Measurements from ENCODE around the gene EFCAB6.

The EFCAB6 gene

GRCh38 chr22:43510281-43511070 is 301.6 kb downstream of the EFCAB6 start:
- DNase-seq (ENCODE audit: extremely low read depth in 1 of 2, low read depth in 1 of 2), result no peak

DNA sequence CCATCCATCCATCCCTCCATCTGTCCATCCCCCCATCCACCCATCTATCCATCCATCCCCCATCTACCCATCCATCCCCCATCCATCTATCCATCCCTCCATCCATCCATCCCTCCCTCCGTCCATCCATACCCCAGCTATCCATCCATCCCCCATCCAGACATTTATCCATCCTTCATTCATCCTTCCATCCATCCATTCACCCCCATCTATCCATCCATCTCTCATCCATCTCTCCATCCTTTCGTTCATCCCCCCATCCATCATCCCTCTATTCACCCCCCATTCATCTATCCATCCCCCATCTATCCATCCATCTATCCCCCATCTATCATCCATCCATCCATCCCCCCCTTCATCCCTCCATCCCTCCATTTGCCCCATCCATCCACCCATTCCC is 302.8 kb downstream of the EFCAB6 start:
- DNase-seq (ENCODE audit: extremely low read depth in 1 of 2, low read depth in 1 of 2), result no peak

DNA sequence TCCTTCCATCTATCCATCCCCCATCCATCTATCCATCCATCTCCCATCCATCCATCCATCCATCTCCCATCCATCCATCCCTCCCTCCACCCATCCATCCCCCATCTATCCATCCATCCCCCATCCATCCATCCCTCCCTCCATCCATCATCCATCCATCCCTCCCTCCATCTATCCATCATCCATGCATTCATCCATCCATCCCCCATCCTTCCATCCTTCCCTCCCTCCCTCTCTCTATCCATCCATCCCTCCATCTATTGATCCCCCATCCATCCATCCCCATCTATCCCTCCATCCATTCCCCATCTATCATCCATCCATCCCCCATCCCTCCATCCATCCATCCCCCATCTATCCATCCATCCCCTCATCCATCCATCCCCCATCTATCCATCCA is 303.6 kb downstream of the EFCAB6 start:
- no peak for DNase-seq (ENCODE audit: extremely low read depth in 1 of 2, low read depth in 1 of 2)

DNA sequence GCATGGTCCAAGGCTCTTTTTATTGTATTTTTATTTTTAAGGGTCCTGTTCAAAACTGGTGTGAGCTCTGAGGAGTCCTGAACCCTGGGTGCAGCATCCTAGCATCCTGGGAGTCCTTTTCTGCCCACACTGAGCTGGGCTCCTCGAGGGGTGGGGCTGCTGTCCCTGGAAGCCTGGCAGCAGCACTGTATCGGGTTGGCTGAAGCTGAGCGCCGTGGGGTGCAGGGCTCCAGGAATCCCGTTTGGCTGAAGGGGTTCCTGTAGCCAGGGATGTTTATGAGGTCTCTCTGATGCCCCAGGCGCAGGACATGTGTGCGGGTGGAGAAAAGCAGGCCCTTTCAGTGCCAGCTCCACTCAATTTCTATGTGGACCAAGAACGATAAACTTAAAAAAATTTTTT is 304.9 kb downstream of the EFCAB6 start:
- no peak for DNase-seq (ENCODE audit: extremely low read depth in 1 of 2, low read depth in 1 of 2)

DNA sequence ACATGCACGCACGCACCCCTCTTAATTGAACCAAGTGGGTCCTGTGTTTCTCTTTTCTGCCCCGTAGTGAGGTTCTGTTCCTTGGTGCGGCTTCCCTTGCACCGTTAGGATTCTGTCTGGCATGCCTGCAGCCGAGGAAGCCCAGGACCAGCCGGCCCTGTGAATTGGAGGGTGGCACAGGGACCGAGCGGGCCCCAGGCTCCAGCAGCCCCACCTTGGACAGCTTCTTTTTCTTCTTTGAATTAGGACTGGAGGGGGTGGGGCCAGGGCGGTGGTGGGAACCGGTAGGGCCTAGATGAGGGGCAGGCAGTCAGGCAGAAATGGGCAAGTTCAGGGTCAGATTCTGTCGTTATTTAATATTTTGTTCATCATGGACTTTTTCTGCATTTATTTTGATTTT is 305.6 kb downstream of the EFCAB6 start:
- DNase-seq (ENCODE audit: extremely low read depth in 1 of 2, low read depth in 1 of 2), result no peak

GRCh38 chr22:43505896-43506295 is 306.2 kb downstream of the EFCAB6 start:
- no peak for DNase-seq (ENCODE audit: extremely low read depth in 1 of 2, low read depth in 1 of 2)

- no peak for DNase-seq (ENCODE audit: extremely low read depth in 1 of 2, low read depth in 1 of 2)
Measured at GRCh38 chr22:43505423-43505822, 306.7 kb downstream of the EFCAB6 start.

GRCh38 chr22:43504666-43505261 is 307.3 kb downstream of the EFCAB6 start:
- no peak for DNase-seq (ENCODE audit: extremely low read depth in 1 of 2, low read depth in 1 of 2)

GRCh38 chr22:43504068-43504467 is 308.0 kb downstream of the EFCAB6 start:
- DNase-seq (ENCODE audit: extremely low read depth in 1 of 2, low read depth in 1 of 2), result no peak

DNA sequence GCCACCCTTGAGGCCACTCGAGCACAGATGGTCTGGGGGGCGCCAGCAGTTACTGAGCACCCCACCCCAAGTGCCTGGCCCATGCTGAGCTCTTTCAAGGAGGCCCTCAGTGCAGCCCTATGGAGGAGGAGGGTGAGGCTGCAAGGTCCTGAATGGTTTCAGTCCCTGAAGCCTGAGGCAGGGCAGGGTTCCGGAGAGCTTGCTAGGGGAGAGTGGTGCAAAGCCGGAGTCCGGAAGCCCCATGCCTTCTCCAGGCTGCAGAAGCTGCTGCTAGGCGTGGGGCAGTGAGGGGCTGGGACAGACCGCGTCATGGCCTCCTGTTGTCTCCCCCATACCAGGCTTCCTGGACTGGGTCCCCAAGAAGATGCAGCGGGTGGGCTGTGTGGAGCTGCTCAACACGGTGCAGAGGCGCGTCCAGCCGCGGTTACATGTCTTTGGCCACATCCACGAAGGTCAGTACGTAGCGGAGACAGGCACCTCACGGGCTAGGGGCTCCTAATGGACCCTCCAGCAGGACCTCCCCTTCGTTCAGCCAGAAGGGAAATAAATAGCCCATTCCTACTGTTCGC is 309.7 kb downstream of the EFCAB6 start:
- DNase-seq (ENCODE audit: extremely low read depth in 1 of 2, low read depth in 1 of 2), result no peak

GRCh38 chr22:43501878-43502277 is 310.2 kb downstream of the EFCAB6 start:
- DNase-seq (ENCODE audit: extremely low read depth in 1 of 2, low read depth in 1 of 2), result no peak

DNA sequence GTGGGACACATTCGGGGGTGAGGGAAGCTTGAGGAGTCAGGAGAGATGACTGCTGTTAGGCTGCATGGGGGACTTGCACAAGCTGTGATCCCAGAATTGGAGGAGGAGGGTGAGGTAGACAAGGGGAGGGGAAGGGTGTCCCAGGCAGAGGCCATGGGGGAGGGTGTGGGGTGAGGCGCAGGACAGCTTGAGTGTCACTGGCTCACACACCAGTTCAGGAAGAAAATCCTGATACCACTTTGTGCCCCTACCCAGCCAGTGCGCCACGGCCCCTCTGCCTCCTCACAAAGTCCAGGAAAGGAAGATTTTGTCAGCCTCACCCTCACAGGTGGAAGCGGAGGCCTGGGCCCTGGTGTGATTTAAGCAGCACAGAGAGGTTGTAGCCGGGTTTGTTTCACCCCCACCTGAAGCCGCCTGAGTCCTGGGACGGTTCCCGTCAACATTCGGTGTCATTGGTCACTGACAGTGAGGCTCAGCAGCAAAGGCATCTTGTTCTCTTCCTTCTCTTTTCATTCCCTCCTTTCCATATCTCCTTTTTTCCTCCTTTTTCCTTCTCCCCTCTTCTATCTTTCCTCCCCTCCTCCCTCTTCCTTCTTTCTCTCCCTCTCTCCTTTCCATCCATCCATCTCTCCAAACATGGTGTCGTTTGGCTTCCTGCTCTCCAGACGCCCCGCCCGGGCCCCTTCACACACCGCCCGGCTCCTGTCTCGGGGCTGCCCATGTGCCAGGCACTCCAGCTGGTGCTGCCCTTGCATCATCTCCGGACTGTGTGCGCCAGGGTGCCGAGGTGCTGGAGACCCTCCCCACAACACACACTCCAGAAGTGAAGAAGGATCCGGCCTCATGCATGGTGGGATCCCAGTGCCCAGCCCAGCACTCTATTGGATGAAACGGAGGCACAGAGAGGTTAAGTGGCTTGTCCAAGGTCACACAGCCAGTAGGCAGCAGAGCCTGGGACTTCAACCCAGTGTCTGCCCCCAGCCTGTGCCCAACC is 311.0 kb downstream of the EFCAB6 start:
- DNase-seq (ENCODE audit: extremely low read depth in 1 of 2, low read depth in 1 of 2), result no peak

DNA sequence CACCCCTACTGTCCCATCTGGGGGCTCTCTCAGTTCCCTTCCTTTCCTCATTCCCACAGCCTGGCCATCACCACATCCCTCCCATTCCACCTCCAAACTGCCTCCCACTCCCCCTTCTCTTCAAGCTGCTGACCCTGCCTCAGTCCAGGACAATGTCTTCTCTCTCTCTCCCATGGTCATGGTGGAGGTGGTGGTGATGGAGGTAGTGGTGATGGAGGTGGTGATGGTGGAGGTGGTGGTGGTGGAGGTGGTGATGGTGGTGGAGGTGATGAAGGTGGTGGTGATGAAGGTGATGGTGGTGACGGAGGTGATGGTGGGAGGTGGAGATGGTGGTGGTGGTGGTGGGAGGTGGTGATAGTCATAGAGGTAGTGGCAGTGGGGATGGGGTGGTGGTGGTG is 313.2 kb downstream of the EFCAB6 start:
- no peak for DNase-seq (ENCODE audit: extremely low read depth in 1 of 2, low read depth in 1 of 2)

- DNase-seq (ENCODE audit: extremely low read depth in 1 of 2, low read depth in 1 of 2), result no peak
Measured at GRCh38 chr22:43497956-43498855, 313.9 kb downstream of the EFCAB6 start.

- DNase-seq (ENCODE audit: extremely low read depth in 1 of 2, low read depth in 1 of 2), result no peak
Measured at GRCh38 chr22:43493297-43493696, 318.8 kb downstream of the EFCAB6 start.

DNA sequence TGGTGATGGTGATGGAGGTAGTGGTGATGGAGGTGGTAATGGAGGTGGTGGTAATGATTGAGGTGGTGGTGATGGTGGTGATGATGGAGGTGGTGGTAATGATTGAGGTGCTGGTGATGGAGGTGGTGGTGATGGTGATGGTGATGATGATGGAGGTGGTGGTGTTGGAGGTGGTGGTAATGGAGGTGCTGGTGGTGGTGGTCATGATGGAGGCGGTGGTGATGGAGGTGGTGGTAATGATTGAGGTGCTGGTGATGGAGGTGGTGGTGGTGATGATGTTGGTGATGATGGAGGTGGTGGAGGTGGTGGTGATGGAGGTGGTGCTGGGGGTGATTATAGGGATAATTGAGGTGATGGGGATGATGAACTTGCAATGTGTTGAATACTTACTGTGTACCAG is 320.4 kb downstream of the EFCAB6 start:
- no peak for DNase-seq (ENCODE audit: extremely low read depth in 1 of 2, low read depth in 1 of 2)

GRCh38 chr22:43491177-43491576 is 320.9 kb downstream of the EFCAB6 start:
- DNase-seq (ENCODE audit: extremely low read depth in 1 of 2, low read depth in 1 of 2), result no peak

DNA sequence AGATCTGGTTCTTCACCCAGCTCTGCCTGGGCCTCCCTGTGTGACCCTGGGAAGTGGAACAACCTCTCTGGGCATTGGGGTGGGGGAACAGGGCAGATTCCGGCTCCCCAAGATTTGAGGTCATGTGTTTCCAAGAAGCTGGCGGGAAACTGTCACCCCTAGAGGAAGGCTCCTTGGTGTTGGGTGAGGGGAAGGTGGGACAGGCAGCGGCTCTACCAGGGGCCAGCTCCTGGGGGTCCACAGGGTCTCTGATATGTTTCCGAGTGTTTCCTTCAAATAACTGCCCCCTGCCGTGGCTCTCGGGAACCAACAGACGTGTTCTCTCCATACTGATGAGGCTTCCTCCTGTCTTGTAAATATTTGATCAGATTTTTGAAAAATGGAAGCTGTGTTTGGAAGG is 321.8 kb downstream of the EFCAB6 start:
- no peak for DNase-seq (ENCODE audit: extremely low read depth in 1 of 2, low read depth in 1 of 2)

GRCh38 chr22:43488937-43489336 is 323.2 kb downstream of the EFCAB6 start:
- DNase-seq (ENCODE audit: extremely low read depth in 1 of 2, low read depth in 1 of 2), result no peak
